B cell (primary cell): ENCODE data around the gene ROM1. TPM values are rescaled to one million over a fixed set of nuclear protein-coding genes. Genes with fewer than 3 reads are reported as not detected.

Source experiments
- ATAC-seq: fragments of 200-7000 bp; cut with Tn5 transposase; one replicate; pipeline ENCODE4 v1.10.0; 2021; ENCODE audit warnings: low read depth, mild to moderate bottlenecking, moderate number of reproducible peaks, moderate library complexity
- CTCF ChIA-PET: fragments of 350-600 bp; sonication (Branson Sonifier 250); formaldehyde crosslinking; loops from one replicate; lab custom pipeline; 2021; ENCODE audit warnings: antibody characterized with exemption, inconsistent platforms; lab: Charles Lee
- POLR2A ChIA-PET: fragments of 350-600 bp; sonication (Branson Sonifier 250); formaldehyde crosslinking; loops from one replicate; lab custom pipeline; 2021; ENCODE audit warnings: antibody characterized with exemption; lab: Charles Lee
- DNase-seq: peaks from one replicate; pipeline ENCODE4 v3.0.0; 2013
- H2AFZ ChIP-seq: 2 replicates; pipeline ENCODE4 v1.6.1; 2012; ENCODE audit warnings: mild to moderate bottlenecking, low read depth, low read length; ENCODE audit not compliant: insufficient read depth, poor library complexity, severe bottlenecking
- H3K27ac ChIP-seq, 2 donors: 1 replicate in 1 of 2; 2 replicates in 1 of 2; pipeline ENCODE4 v1.5.1; 2012 to 2013; ENCODE audit warnings: low read length in 2 of 2, mild to moderate bottlenecking in 2 of 2, moderate library complexity in 1 of 2
- H3K27me3 ChIP-seq, 4 experiments: fragments of 200-600 bp in 1 of 4; sonication (generic) in 1 of 4; replicated peaks in 1 of 4; 1 replicate in 2 of 4; 2 replicates in 2 of 4; pipeline versions ENCODE4 v1.6.1 to v1.7.0; 2013 to 2016; ENCODE audit warnings: low read length in 3 of 4, mild to moderate bottlenecking in 2 of 4, mixed read lengths in 1 of 4, moderate library complexity in 1 of 4; ENCODE audit not compliant: insufficient read depth in 4 of 4, control insufficient read depth in 3 of 4; ENCODE audit errors: control extremely low read depth in 1 of 4
- H3K36me3 ChIP-seq, 2 experiments: replicated peaks in 1 of 2; 1 replicate in 1 of 2; 2 replicates in 1 of 2; pipeline versions ENCODE4 v1.6.1 to v1.7.1; 2013; ENCODE audit warnings: low read length in 1 of 2; ENCODE audit not compliant: insufficient read depth in 2 of 2, control insufficient read depth in 1 of 2; ENCODE audit errors: control extremely low read depth in 1 of 2, extremely low read depth in 1 of 2
- H3K4me1 ChIP-seq, 2 donors: fragments of 200-600 bp in 1 of 2; sonication (generic) in 1 of 2; 1 replicate in 1 of 2; 2 replicates in 1 of 2; pipeline versions ENCODE4 v1.5.1 to v1.6.1; 2013 to 2017; ENCODE audit warnings: low read length in 2 of 2; ENCODE audit not compliant: control insufficient read depth in 2 of 2, insufficient read depth in 2 of 2
- H3K4me2 ChIP-seq: replicated peaks from 2 replicates; pipeline ENCODE3; 2012; ENCODE audit warnings: mild to moderate bottlenecking, low read depth, low read length; ENCODE audit not compliant: poor library complexity, severe bottlenecking
- H3K4me3 ChIP-seq, 5 experiments: fragments of 200-600 bp in 1 of 5; sonication (generic) in 1 of 5; 1 replicate in 3 of 5; 2 replicates in 2 of 5; pipeline versions ENCODE4 v1.5.1 to v1.7.0; 2011 to 2016; ENCODE audit warnings: low read length in 4 of 5, mild to moderate bottlenecking in 4 of 5, low read depth in 2 of 5, control low read depth in 1 of 5, moderate library complexity in 1 of 5; ENCODE audit not compliant: insufficient read depth in 1 of 5; ENCODE audit errors: control extremely low read depth in 1 of 5, extremely low read depth in 1 of 5
- H3K79me2 ChIP-seq: fragments of 200-600 bp; sonication (generic); one replicate; pipeline ENCODE4 v1.6.0; 2016; ENCODE audit warnings: low read length; ENCODE audit not compliant: control insufficient read depth, insufficient read depth
- H3K9ac ChIP-seq: fragments of 200-600 bp; sonication (generic); 2 replicates; pipeline ENCODE4 v1.6.1; 2017; ENCODE audit warnings: mild to moderate bottlenecking, low read length, moderate library complexity
- H3K9me3 ChIP-seq, 3 donors: one replicate each; pipeline versions ENCODE4 v1.6.1 to v1.7.1; 2013; ENCODE audit warnings: low read length in 2 of 3; ENCODE audit not compliant: control insufficient read depth in 2 of 3, insufficient read depth in 1 of 3; ENCODE audit errors: control extremely low read depth in 1 of 3
- H4K20me1 ChIP-seq: 2 replicates; pipeline ENCODE4 v1.6.0; 2012; ENCODE audit warnings: mild to moderate bottlenecking, low read length; ENCODE audit not compliant: insufficient read depth, control insufficient read depth, poor library complexity, severe bottlenecking
- H3K27ac Mint-ChIP-seq: one replicate; pipeline ENCODE4 v1.8.0; 2021; ENCODE audit warnings: mixed read lengths
- H3K27me3 Mint-ChIP-seq: one replicate; pipeline ENCODE4 v1.8.0; 2021; ENCODE audit warnings: mixed read lengths
- H3K4me1 Mint-ChIP-seq: one replicate; pipeline ENCODE4 v1.8.0; 2021; ENCODE audit warnings: mixed read lengths
- H3K4me3 Mint-ChIP-seq: one replicate; pipeline ENCODE4 v1.8.0; 2021; ENCODE audit warnings: mixed read lengths
- H3K9me3 Mint-ChIP-seq: one replicate; pipeline ENCODE4 v1.8.0; 2022; ENCODE audit warnings: mixed read lengths; ENCODE audit not compliant: insufficient read depth
- EZH2 ChIP-seq: IDR thresholded peaks from 2 replicates; pipeline ENCODE4 v1.6.1; 2012; ENCODE audit warnings: borderline replicate concordance, low read depth, mild to moderate bottlenecking, moderate library complexity, low read length; ENCODE audit not compliant: insufficient read depth, poor library complexity, severe bottlenecking
- WGBS: methylation state at CpG from one replicate; pipeline ENCODE4 v1.1.5; 2013; ENCODE audit warnings: missing lambda C conversion rate; ENCODE audit not compliant: insufficient coverage; 5-methylcytosine and 5-hydroxymethylcytosine counted together
- intact Hi-C: fragments of 100-400 bp; cut with micrococcal nuclease; formaldehyde crosslinking; loops from one replicate; pipeline ENCODE4 v1.10.0; 2022
- polyA plus RNA-seq: library from polyadenylated mRNA; depleted of rRNA; stranded (reverse); fragments of >200 nt; gene quantifications from 2 replicates; pipeline ENCODE4 v1.2.3, GENCODE V29; 2012
- total RNA-seq, 2 donors: library from RNA; stranded (reverse); fragments of 120-200 nt in 1 of 2; gene quantifications; 1 replicate in 1 of 2; 2 replicates in 1 of 2; pipeline versions ENCODE4 v1.2.3 to v1.2.4, GENCODE V29; 2013 to 2022
- TF ChIP-seq, protein P1 (sequence below): fragments of 200-600 bp; IDR thresholded peaks from one replicate; pipeline ENCODE4 v1.8.0; 2022; ENCODE audit warnings: antibody characterized with exemption, mild to moderate bottlenecking

The ROM1 gene
- total and polyA plus RNA-seq, 2 donors (not counting 1 experiment from before 2014, with no cell fraction given), result 1.3 to 2.0 TPM

DNA sequence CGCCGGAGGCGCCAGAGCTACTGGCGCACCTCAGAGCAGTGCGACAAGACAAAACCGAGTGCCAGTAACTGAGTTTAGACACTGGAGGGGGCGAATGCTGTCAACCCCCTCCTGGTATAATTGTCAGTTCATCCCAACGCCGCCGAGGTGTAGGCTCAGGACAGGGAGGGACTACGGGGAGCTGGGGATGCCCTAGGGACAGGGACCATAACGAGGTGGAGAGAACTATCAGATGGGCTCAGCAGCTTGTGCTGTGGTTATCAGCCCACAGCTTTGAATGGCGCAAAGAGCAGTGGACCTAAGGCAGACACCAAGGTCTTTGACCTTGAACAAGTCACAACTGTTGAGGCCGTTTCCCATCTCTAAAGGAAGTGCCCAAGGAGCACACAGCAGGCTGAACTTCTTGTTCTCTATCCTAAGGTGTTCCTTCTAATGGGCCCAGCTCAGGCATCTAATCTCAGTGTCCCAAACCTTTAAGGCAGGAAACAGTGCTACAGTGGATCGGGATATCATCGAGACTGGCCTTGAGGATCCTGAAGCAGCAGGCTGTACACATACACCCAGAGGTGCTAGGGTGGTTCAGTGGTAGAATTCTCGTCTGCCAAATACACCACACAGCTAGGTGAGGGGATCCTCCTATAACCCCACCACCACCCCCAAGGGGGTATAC lies 20.8 kb upstream of the ROM1 start:
- Histone ChIP-seq H3K9ac (peak overlapping the region; percentile 68), H3K27ac (peak overlapping the region; percentile 78 to 85), H2AFZ (peak overlapping the region; percentile 78), H3K9me3 (no peaks in the 10 kb centered on the region), H3K36me3 (peaks cover 0 to 50% of the 10 kb centered on the region in 2 experiments), H4K20me1 (no peaks in the 10 kb centered on the region), H3K27me3 (no peaks in the 10 kb centered on the region), H3K4me3 (peak overlapping the region; percentile 48 to 88 (median 74)), H3K79me2 (peaks cover 37% of the 10 kb centered on the region), H3K4me2 (peak overlapping the region; percentile 86), H3K4me1 (peaks cover 23 to 34% of the 10 kb centered on the region in 2 donors)
- Mint-ChIP-seq H3K4me1 (peaks cover 43% of the 10 kb centered on the region), H3K9me3 (no peaks in the 10 kb centered on the region), H3K27ac (peak overlapping the region; percentile 96), H3K4me3 (peak overlapping the region; percentile 91), H3K27me3 (no peaks in the 10 kb centered on the region)
- DNase-seq (no peak), ATAC-seq (no peak)
- WGBS, result 3% methylated on average over 12 of the region's 17 CpGs
- intact Hi-C loops, result loop anchor here (1.0 to 5.0 kb wide), 7 partner anchors 50 to 290 kb away; partner anchors contain the start of genes BSCL2, GNG3, INTS5 and SLC3A2
- CTCF ChIA-PET, result interaction anchor here (0.6 to 5.1 kb wide), 39 partner anchors 9 to 289 kb away, joined by 3 to 47 read pairs (median 6); partner anchors contain the start of genes AHNAK, B3GAT3, C11orf98 and CSKMT
- TF ChIP-seq, protein P1, sequence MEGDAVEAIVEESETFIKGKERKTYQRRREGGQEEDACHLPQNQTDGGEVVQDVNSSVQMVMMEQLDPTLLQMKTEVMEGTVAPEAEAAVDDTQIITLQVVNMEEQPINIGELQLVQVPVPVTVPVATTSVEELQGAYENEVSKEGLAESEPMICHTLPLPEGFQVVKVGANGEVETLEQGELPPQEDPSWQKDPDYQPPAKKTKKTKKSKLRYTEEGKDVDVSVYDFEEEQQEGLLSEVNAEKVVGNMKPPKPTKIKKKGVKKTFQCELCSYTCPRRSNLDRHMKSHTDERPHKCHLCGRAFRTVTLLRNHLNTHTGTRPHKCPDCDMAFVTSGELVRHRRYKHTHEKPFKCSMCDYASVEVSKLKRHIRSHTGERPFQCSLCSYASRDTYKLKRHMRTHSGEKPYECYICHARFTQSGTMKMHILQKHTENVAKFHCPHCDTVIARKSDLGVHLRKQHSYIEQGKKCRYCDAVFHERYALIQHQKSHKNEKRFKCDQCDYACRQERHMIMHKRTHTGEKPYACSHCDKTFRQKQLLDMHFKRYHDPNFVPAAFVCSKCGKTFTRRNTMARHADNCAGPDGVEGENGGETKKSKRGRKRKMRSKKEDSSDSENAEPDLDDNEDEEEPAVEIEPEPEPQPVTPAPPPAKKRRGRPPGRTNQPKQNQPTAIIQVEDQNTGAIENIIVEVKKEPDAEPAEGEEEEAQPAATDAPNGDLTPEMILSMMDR, result no peak
- no peak for TF ChIP-seq EZH2
- POLR2A ChIA-PET, result interaction anchor here (0.6 to 3.2 kb wide), 36 partner anchors 9 to 1037 kb away, joined by 3 to 63 read pairs (median 7); partner anchors contain the start of genes AHNAK, B3GAT3, BSCL2 and C11orf98
